Stimulated activated CD4-positive, alpha-beta T cell treated with anti-CD3 and anti-CD28 coated beads, Interleukin-1b, Interleukin-23, amount 100 ng/mL, for 1 hour (primary cell): ENCODE results near the gene TXNDC11.

Source experiments
- DNase-seq, 2 donors: peaks; one replicate each; pipeline ENCODE4 v3.0.0-alpha.2; 2020; ENCODE audit warnings: low read depth in 2 of 2

TXNDC11 gene

GRCh38 chr16:11722468-11722808 lies 20.2 kb downstream of the TXNDC11 start:
- DNase-seq, result no peak

DNA sequence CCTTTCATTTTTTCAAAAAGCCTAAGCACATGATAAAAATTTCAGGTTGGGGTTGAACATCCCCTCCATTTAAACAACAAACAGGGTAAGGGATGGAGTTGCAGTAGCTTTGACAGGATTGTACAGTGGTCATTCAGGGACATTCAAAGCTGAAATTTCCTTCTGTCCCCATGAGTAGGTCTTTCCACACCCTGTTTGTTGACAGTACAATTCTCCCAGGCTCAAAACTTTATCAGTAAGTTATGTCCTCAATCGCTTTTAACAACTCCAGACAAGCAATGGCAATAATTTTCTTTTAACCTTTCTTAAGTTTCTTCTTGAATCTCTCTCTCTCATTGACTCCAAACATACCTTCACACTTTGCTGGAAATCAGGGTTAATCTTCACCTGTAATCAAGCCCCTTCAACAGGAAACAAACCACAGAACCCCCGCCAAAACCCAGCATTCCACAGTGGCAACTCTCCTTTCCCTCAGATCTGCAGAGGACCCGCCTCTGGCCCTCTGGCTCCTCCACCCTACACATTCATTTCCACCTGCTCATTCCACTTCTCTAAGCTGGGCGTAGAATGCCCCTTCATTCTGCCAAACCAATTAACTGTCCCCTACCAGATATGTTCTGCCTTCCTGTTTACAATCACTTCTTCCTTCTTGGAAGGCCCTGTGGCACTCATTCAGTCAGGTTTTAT lies 20.7 kb downstream of the TXNDC11 start:
- no peak for DNase-seq

DNA sequence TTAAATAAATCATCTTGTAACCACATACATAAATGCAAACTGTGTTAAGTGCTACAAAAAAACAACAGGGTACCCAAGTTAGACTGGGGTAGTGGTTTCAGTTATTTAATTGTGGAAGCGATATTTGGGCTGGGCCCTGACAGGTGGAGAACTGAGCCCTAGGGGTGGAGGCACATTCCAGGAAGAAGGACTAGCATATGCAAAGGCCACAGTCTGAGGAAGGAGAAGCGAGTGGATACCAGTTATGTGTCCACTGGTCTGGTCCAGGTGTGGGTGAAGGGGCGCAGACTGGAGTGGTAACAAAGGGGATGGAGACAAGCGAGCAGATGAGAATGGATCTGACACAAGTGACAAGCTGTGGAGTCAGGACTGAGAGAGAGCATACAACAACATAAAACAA lies 22.9 kb downstream of the TXNDC11 start:
- no peak for DNase-seq

DNA sequence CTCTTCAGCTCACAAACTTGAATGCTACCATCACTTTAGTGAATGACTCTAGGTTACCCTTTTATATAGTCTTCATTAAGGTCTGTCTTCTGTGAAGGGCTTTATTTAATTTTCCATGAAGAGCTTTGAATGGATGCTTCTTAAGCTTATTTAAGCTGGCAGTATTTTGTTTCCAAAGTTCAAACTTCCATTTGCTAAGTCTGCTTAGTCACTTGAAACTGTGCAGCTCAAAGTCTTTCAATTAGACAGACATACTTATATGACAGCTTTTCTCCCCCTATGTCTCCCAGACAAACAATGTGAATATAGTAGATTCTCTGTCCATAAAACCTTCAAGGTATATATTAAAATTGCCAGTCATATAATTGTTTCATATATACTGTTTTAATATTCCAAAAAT lies 23.5 kb downstream of the TXNDC11 start:
- DNase-seq, result no peak

- DNase-seq, result no peak
These were observed 24.8 kb downstream of the TXNDC11 start for GRCh38 chr16:11717811-11718210.

DNA sequence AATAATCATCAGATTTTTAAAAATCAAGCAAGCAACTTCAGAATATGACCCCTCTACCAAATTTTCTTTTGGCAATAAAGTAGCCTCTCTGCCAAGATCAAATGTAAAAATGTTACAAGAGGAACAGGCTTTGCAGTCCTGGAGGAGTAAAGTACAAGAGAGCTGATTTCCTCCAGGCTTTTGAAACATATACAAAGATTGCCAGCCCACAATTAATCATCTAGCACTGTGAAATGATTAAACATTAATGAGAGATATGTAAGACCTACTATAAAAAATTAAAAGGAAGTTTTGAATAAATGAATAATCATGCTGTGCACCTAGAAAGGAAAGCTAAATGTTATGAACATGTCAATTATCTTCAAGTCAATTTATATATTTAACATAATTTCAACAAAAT lies 26.3 kb downstream of the TXNDC11 start:
- no peak for DNase-seq

GRCh38 chr16:11715246-11715947 lies 27.3 kb downstream of the TXNDC11 start:
- no peak for DNase-seq

DNA sequence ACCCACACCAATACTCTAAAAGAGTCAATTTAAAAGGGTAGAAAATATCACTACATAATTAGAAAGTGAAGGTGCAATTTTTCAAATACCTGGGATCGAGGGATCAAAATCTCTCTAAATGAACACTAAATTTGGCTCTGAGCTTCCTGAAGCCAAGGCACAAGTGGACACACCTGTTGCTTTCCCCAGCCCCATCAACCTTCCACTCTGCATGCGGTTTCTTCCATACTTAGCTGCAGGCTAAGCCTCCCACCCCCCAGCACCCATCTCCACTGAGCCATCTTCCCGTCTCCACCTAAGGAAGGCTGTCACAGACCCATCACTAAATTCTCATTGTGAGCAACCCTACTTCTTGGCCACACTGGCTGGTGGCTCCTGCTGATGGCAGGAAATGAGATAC lies 30.5 kb downstream of the TXNDC11 start:
- DNase-seq, result no peak

DNA sequence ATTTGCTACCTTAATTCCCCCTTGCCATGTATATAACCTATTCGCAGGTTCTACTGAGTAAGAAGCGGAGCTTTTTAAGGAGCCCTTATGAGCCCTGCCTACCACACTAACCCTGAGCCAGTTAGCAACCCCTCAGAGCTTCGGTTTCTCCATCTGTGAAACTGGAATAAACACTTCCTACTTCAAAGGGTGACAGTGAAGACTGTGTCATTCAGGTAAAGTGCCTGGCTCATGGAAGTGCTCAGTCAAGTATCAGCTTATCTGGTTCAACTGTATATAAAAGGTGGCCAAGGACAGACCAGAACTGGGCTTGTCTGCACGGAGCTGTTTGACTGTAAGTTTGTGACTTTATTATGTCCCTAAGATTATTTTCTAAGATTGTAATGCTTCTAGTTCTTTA lies 31.0 kb downstream of the TXNDC11 start:
- DNase-seq, result no peak

DNA sequence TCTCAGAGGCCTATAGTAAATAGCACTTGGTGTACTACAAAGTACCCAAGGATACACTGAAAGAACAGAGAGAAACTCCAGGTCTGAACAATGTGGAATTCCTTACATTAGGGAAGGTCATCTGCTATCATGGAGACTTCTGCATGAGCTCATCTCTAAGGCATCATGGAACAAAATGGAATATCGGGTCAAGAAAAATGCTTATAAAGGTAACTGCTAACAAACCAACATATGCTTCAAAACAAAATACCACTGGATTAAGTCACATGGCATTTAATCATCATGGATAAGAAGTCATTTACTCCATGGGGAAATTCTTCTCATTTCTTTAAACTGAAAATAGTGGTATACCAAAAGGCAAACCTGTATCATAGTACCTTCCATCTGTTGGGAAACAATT lies 34.2 kb downstream of the TXNDC11 start:
- no peak for DNase-seq

DNA sequence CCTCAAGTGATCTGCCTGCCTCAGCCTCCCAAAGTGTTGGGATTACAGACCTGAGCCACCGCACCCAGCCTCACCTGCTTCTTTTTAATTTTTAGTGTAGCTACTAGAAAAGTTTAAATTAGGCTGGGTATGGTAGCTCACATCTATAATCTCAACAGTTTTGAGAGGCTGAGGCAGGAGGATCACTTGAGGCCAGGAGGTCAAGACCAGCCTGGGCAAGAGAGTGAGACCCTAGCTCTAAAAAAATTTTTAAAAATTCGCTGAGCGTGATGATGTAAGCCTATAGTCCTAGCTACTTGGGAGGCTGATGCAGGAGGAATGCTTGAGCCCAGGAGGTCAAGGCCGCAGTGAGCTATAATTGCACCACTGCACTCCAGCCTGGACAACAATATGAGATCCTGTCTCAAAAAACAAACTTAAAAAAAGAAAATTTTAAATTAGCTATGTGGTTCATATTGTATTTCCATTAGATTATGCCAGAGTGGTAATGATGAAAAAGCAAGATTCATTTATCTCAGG lies 34.9 kb downstream of the TXNDC11 start:
- DNase-seq, result no peak

GRCh38 chr16:11706180-11706742 lies 36.4 kb downstream of the TXNDC11 start:
- DNase-seq, result no peak

GRCh38 chr16:11705311-11706025 lies 37.2 kb downstream of the TXNDC11 start:
- no peak for DNase-seq

DNA sequence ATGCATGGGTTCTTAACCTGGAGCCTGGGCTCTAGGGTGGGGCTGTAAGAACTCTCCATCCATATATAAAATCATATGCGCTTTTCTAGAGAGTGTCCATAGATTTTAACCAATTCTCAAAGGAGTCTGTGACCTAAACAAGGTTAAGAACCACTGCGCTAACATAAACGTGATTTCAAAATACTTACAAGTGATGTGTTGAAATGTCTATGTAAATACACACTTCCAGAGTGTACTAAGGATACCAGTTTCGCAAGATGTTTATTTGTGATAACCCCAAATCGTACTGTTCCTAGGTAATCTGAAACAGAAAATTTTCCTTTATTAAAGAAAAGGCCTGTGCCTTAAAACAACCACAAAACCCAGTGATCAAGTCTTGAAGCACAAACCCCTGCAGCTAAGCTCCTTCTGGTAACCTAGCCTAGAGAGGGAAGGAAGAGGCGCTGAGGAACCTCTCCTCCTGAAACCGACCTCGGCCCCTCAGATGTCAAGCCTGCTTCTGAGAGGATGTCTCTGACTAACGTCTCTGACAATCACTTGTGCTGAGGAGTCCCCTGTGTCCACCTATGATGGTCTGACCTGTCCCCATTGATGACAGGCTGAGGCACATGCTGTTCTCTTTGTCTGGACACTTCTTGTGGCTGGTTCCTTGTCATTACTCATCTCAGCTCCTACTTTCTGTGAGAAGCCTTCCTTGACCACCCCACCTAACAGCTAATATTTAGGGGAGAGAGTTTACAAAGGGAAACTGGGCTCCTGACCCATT lies 42.2 kb downstream of the TXNDC11 start:
- DNase-seq, result no peak

GRCh38 chr16:11699234-11699894 lies 43.3 kb downstream of the TXNDC11 start:
- no peak for DNase-seq

DNA sequence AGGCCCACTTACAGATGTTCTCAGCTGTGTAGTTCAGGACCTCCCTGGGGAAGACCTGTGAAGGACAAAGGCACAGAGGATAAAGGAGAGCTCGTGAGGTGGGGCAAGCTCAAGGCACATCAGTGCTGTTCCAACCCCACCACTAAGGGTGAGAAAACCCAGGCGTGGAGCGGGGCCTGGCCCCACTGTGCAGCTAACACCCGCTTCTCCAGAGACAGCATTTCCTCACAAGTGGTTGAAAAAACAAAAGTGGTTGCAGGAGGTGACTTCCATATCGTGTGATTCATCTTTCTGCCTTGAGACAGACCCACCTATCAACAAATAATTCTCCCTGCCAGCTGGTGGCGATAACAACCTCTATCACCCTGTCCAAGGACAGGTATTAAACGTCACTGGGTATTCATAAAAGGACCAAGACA lies 44.4 kb downstream of the TXNDC11 start:
- DNase-seq, result no peak

DNA sequence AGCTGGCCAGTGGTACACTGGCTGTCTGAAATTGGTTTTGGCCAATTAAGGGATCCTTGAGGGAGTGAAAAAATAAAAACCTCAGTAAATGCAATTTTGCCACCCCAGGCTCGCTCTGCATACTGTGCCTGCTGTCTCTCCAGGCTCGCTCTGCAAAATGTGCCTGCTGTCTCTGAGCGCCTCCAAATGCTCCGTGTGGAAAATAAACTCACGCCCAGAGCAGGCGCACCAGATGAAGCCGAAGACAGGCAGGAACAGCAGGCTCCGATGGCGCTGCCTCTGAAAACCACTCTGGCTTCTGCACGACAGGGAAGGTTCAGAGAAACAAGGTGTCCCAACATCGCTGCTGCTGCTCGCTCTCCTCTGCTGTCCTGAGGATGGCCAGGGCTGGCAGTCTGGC lies 45.3 kb downstream of the TXNDC11 start:
- no peak for DNase-seq

DNA sequence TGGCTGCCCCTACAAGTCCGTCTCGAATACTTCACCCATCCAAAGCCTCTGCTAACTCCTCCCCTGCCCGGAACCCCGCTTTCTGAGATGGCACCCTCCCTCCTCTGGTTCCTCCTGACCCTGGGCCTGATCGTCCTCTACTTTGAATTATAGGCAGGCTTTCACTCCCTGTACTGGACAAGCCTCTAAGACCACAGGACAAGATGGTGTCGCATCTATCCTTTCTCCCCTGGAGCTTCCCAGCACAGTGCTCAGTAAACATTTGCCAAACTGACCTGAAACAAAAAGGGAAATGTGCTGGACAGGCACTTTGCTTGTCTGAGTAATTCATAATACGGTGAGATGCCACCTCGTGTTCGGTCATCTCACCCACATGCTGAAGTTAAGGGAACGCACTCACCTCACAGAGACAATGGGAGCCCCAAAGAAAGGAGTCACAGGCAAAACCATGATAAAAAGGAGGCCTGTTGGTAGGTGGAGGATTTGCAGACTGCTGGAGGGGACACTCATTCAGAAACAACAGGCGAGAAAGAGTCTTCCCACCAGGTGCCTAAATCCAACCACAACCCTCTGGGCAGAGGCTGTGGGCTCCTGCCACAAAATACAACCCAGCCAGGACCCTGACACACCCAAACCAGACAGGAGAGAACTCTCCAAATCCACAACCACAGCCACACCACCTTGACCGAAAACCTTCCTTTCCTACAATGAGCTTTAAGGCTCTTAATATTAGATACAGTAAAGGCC lies 46.2 kb downstream of the TXNDC11 start:
- DNase-seq, result no peak

DNA sequence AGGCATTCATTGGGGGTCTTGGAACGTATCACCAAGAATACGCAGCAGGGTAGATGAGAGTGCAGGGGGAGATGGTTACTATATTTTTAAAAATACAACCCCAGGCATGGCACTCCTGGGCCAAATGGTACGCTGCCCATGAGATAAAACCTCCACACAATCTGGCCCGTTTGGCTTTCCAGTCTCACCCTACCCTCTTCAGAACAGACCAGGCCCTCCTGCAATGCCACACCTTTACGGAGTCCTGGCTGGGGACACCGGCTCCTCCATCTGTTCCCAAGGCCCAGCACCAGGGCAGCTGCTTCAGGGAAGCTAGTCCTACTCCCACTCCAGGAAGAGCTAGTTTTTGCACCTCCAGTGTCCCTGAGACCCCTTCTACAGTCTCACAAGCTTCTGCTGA lies 50.0 kb downstream of the TXNDC11 start:
- DNase-seq, result no peak

- no peak for DNase-seq
These were observed 50.5 kb downstream of the TXNDC11 start for GRCh38 chr16:11692171-11692570.

DNA sequence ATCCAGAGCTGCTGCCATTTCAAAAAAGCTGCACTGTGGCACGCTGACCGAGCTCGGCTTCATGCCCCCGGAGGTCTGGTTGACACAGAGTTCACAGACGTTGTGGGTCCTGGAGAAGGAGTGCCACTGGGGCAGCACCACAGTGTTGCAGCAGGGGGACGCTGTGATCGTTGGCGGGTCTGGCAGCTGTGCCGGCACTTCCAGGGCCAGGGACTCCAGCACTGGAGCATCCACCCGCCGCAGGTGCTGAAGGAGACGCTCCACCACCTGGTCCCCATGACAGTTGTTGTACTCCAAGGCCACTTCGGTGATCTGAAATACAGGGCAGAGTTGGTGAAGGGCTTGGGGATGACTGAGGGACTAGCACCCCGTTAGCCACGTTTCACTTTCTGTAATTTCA lies 50.9 kb downstream of the TXNDC11 start:
- no peak for DNase-seq
